Neuronal stem cell (in vitro differentiated cells): ENCODE data around the gene NFYC.

Experiments
- DNase-seq: peaks from one replicate; pipeline ENCODE4 v3.0.0-alpha.2; 2013; ENCODE audit warnings: low spot score
- H2AFZ ChIP-seq: one replicate; pipeline ENCODE4 v1.6.1; 2013; ENCODE audit warnings: mild to moderate bottlenecking, low read length, inconsistent platforms
- H2AK5ac ChIP-seq: 2 replicates; pipeline ENCODE4 v1.6.1; 2013; ENCODE audit warnings: low read depth, mild to moderate bottlenecking, inconsistent platforms, low read length, moderate library complexity, mixed read lengths
- H2BK120ac ChIP-seq: 2 replicates; pipeline ENCODE4 v1.6.1; 2013; ENCODE audit warnings: low read depth, mild to moderate bottlenecking, inconsistent platforms, low read length, moderate library complexity, mixed read lengths
- H2BK12ac ChIP-seq: one replicate; pipeline ENCODE4 v1.6.1; 2013; ENCODE audit warnings: low read length, inconsistent platforms
- H2BK15ac ChIP-seq: 2 replicates; pipeline ENCODE4 v1.6.1; 2013; ENCODE audit warnings: mild to moderate bottlenecking, low read length, inconsistent platforms, mixed read lengths
- H2BK5ac ChIP-seq: one replicate; pipeline ENCODE4 v1.6.1; 2013; ENCODE audit warnings: inconsistent platforms, mild to moderate bottlenecking, low read length, moderate library complexity
- H3K14ac ChIP-seq: one replicate; pipeline ENCODE4 v1.6.1; 2013; ENCODE audit warnings: low read length, inconsistent platforms
- H3K18ac ChIP-seq: 2 replicates; pipeline ENCODE4 v1.6.1; 2013; ENCODE audit warnings: low read length, inconsistent platforms
- H3K23ac ChIP-seq: 2 replicates; pipeline ENCODE4 v1.6.1; 2013; ENCODE audit warnings: low read depth, mild to moderate bottlenecking, mixed read lengths, low read length, inconsistent platforms; ENCODE audit not compliant: poor library complexity
- H3K27ac ChIP-seq: replicated peaks from 3 replicates; pipeline ENCODE4 v1.5.1; 2013; ENCODE audit warnings: low read length, inconsistent platforms
- H3K27me3 ChIP-seq, 3 experiments: 2 replicates each; pipeline ENCODE4 v1.6.1; 2013; ENCODE audit warnings: low read length in 3 of 3, mild to moderate bottlenecking in 2 of 3, inconsistent platforms in 1 of 3, low read depth in 1 of 3, mixed read lengths in 1 of 3, moderate library complexity in 1 of 3; ENCODE audit not compliant: control insufficient read depth in 3 of 3, insufficient read depth in 3 of 3
- H3K36me3 ChIP-seq, 2 donors: replicated peaks in 1 of 2; 2 replicates each; pipeline ENCODE4 v1.6.1; 2013; ENCODE audit warnings: low read length in 2 of 2; ENCODE audit not compliant: control insufficient read depth in 2 of 2, insufficient read depth in 2 of 2
- H3K4ac ChIP-seq: 2 replicates; pipeline ENCODE4 v1.6.1; 2013; ENCODE audit warnings: inconsistent platforms, mild to moderate bottlenecking, low read length, moderate library complexity
- H3K4me1 ChIP-seq, 2 donors: 1 replicate in 1 of 2; 2 replicates in 1 of 2; pipeline ENCODE4 v1.6.1; 2013; ENCODE audit warnings: low read length in 2 of 2, low read depth in 1 of 2; ENCODE audit not compliant: control insufficient read depth in 2 of 2, insufficient read depth in 1 of 2
- H3K4me2 ChIP-seq: one replicate; pipeline ENCODE4 v1.6.1; 2013; ENCODE audit warnings: mild to moderate bottlenecking, low read length, inconsistent platforms; ENCODE audit not compliant: insufficient read depth, poor library complexity, severe bottlenecking
- H3K4me3 ChIP-seq, 2 donors: 2 replicates each; pipeline ENCODE4 v1.5.1; 2013; ENCODE audit warnings: low read length in 2 of 2, mild to moderate bottlenecking in 2 of 2, inconsistent platforms in 1 of 2, moderate library complexity in 1 of 2
- H3K79me1 ChIP-seq: one replicate; pipeline ENCODE4 v1.6.1; 2013; ENCODE audit warnings: low read depth, mild to moderate bottlenecking, inconsistent platforms, low read length, moderate library complexity
- H3K9ac ChIP-seq: one replicate; pipeline ENCODE4 v1.6.1; 2013; ENCODE audit warnings: mild to moderate bottlenecking, low read depth, low read length, inconsistent platforms; ENCODE audit not compliant: poor library complexity
- H3K9me3 ChIP-seq, 2 donors: replicated peaks in 1 of 2; 2 replicates each; pipeline versions ENCODE3 to v1.6.1; 2013; ENCODE audit warnings: low read length in 2 of 2, mild to moderate bottlenecking in 2 of 2, inconsistent platforms in 1 of 2, low read depth in 1 of 2, mixed read lengths in 1 of 2, moderate library complexity in 1 of 2; ENCODE audit not compliant: control insufficient read depth in 2 of 2, insufficient read depth in 1 of 2
- H4K8ac ChIP-seq: one replicate; pipeline ENCODE4 v1.6.1; 2013; ENCODE audit warnings: low read depth, mild to moderate bottlenecking, inconsistent platforms, low read length, moderate library complexity
- H4K91ac ChIP-seq: one replicate; pipeline ENCODE4 v1.6.1; 2013; ENCODE audit warnings: low read length, low read depth, mild to moderate bottlenecking, inconsistent platforms; ENCODE audit not compliant: poor library complexity
- WGBS, 2 donors: extraction: QIAGEN DNeasy Blood & Tissue Kit; methylation state at CpG; one replicate each; pipeline ENCODE4 v1.1.7; 2013; ENCODE audit warnings: missing lambda C conversion rate in 2 of 2, mixed read lengths in 1 of 2; ENCODE audit not compliant: insufficient read length in 2 of 2, insufficient replicate concordance in 1 of 2; ENCODE audit errors: extremely low coverage in 2 of 2; 5-methylcytosine and 5-hydroxymethylcytosine counted together

The NFYC gene

GRCh38 chr1:40715491-40716059 is 24.1 kb downstream of the NFYC start:
- Histone ChIP-seq H3K4ac (no peak overlapping the region), H3K23ac (no peak overlapping the region), H2BK12ac (no peak overlapping the region), H3K36me3 (peaks cover 0 to 55% of the 10 kb centered on the region in 2 donors), H2AK5ac (no peak overlapping the region), H3K27me3 (no peaks in the 10 kb centered on the region), H3K9me3 (no peaks in the 10 kb centered on the region), H4K8ac (no peak overlapping the region), H3K4me2 (no peak overlapping the region), H3K18ac (no peak overlapping the region), H2BK120ac (no peak overlapping the region), H3K4me1 (peaks cover 3 to 5% of the 10 kb centered on the region in 2 donors), H4K91ac (no peak overlapping the region), H3K14ac (no peak overlapping the region), H3K27ac (no peak overlapping the region), H3K4me3 (no peak overlapping the region), H2BK5ac (no peak overlapping the region), H2AFZ (no peak overlapping the region), H2BK15ac (no peak overlapping the region), H3K79me1 (peaks cover 2% of the 10 kb centered on the region), H3K9ac (no peak overlapping the region)
- no CpG with 5 or more reads among the region's 4 CpGs for WGBS, 2 donors
- DNase-seq: no peak

GRCh38 chr1:40717065-40717464 is 25.6 kb downstream of the NFYC start:
- H3K4me2 ChIP-seq: no peak overlapping the region
- no CpG with 5 or more reads among the region's 1 CpG for WGBS, 2 donors
- H3K18ac ChIP-seq: no peak overlapping the region
- H3K9ac ChIP-seq: no peak overlapping the region
- no peak overlapping the region for H3K23ac ChIP-seq
- no peaks in the 10 kb centered on the region for H3K27me3 ChIP-seq
- H2AK5ac ChIP-seq: no peak overlapping the region
- no peaks in the 10 kb centered on the region for H3K4me1 ChIP-seq
- no peak overlapping the region for H3K14ac ChIP-seq
- peaks cover 2% of the 10 kb centered on the region for H3K79me1 ChIP-seq
- no peaks in the 10 kb centered on the region for H3K9me3 ChIP-seq
- DNase-seq: no peak
- H3K27ac ChIP-seq: no peak overlapping the region
- peaks cover 0 to 61% of the 10 kb centered on the region in 2 donors for H3K36me3 ChIP-seq
- no peak overlapping the region for H4K8ac ChIP-seq
- H4K91ac ChIP-seq: no peak overlapping the region
- no peak overlapping the region for H2AFZ ChIP-seq
- no peak overlapping the region for H3K4me3 ChIP-seq
- H2BK5ac ChIP-seq: no peak overlapping the region
- H2BK120ac ChIP-seq: no peak overlapping the region
- H2BK12ac ChIP-seq: no peak overlapping the region
- no peak overlapping the region for H3K4ac ChIP-seq
- no peak overlapping the region for H2BK15ac ChIP-seq

- Histone ChIP-seq H2BK15ac (no peak overlapping the region), H3K27me3 (no peaks in the 10 kb centered on the region), H3K9me3 (no peaks in the 10 kb centered on the region), H3K23ac (no peak overlapping the region), H3K14ac (no peak overlapping the region), H3K9ac (no peak overlapping the region), H3K4me3 (no peak overlapping the region), H3K27ac (no peak overlapping the region), H3K79me1 (peaks cover 2% of the 10 kb centered on the region), H4K91ac (no peak overlapping the region), H3K18ac (no peak overlapping the region), H3K4me1 (no peaks in the 10 kb centered on the region), H2BK12ac (no peak overlapping the region), H2AK5ac (no peak overlapping the region), H2AFZ (no peak overlapping the region), H3K4ac (no peak overlapping the region), H2BK5ac (no peak overlapping the region), H3K4me2 (no peak overlapping the region), H3K36me3 (peaks cover 0 to 59% of the 10 kb centered on the region in 2 donors), H4K8ac (no peak overlapping the region), H2BK120ac (no peak overlapping the region)
- no CpG with 5 or more reads among the region's 1 CpG for WGBS, 2 donors
- no peak for DNase-seq
These were observed 26.5 kb downstream of the NFYC start for GRCh38 chr1:40717955-40718354.

GRCh38 chr1:40720493-40720892 is 29.0 kb downstream of the NFYC start:
- no peak overlapping the region for H3K27ac ChIP-seq

More at GRCh38 chr1:40720493-40720892, 29.0 kb downstream of the NFYC start:
- Histone ChIP-seq H2BK5ac (no peak overlapping the region), H3K23ac (no peak overlapping the region), H3K9ac (no peak overlapping the region), H3K36me3 (peaks cover 2 to 59% of the 10 kb centered on the region in 2 donors), H4K91ac (no peak overlapping the region), H3K4me2 (no peak overlapping the region), H3K4ac (no peak overlapping the region), H3K4me3 (no peak overlapping the region), H2AFZ (no peak overlapping the region), H3K9me3 (no peaks in the 10 kb centered on the region), H2BK120ac (no peak overlapping the region), H3K27me3 (no peaks in the 10 kb centered on the region), H3K79me1 (peaks cover 5% of the 10 kb centered on the region), H2AK5ac (no peak overlapping the region), H3K4me1 (no peaks in the 10 kb centered on the region), H3K18ac (no peak overlapping the region), H2BK12ac (no peak overlapping the region), H4K8ac (no peak overlapping the region), H3K14ac (no peak overlapping the region), H2BK15ac (no peak overlapping the region)
- no peak for DNase-seq
- WGBS, 2 donors: no CpG with 5 or more reads among the region's 3 CpGs
